HG03558 (cell line): Measurements from ENCODE around the gene PCYOX1L.

Experiments used
- ATAC-seq: cut with Tn5 transposase; IDR thresholded peaks from one replicate; pipeline ENCODE4 v1.9.1; 2021; ENCODE audit warnings: moderate number of reproducible peaks; ENCODE audit not compliant: unreplicated experiment; ENCODE audit errors: extremely low read depth

Gene PCYOX1L

DNA sequence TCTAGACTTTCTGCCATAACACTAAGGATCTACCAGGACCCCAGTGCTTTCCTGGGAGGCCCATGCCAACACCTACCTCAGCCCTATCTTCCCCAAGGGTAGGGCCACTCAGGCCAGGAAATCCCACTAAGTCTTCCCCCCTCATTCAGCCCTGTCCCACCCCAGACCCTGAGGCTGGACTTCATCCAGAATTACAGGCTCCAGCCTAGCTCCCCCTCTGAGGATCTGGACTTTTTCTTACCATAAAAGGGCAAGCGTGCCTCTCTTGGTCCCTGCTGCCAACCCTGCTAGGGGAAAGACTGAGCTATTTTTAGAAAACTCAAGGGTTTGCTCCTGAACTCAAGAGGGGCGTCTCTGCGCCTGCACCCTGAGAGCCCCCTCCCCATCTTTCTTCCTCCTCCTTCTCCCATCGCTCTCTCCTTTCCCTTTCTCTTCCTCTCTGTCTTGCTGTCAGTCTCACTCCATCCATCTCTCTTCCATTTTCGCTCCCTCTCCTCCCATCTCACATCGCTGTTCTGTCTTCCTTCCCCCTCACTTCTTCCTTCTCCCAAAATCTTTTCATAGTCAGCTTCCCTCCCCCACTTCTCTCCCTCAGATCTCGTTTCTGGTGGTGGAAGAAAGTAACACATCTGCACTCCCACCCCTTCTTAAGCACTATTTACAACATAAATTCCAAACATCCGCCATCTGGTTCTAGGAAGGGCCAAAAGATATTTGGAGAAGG is 59.3 kb downstream of the PCYOX1L start:
- no peak for ATAC-seq

GRCh38 chr5:149417711-149418368 is 60.0 kb downstream of the PCYOX1L start:
- ATAC-seq = no peak

DNA sequence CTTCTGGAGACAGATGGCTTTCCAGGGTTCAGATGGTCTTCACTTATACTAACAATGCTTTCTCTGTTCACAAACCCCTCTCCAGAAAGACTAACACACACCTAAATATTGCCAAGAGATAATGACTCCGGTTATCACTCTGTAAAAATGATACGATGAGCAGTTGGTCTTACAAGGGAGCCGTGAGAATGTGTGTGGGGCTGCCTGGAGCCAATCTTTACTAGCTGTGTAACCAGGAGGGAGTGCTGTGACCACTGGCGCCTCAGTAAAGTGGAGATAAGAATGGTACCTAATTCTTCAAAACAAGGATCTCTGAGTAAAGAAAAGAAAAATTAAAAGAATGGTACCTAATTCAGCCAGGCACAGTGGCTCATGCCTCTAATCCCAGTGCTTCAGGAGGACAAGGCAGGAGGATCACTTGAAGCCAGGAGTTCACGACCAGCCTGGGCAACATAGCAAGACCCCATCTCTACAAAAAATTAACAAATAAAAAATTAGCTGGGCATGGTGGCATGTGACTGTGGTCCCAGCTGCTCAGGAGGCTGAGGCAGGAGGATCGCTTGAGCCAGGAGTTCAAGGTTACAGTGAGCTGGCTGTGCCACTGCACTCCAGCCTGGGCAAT is 61.2 kb downstream of the PCYOX1L start:
- ATAC-seq = no peak
